GM12878 (cell line): Measurements from ENCODE around the gene IFT27. TPM values are rescaled to one million over a fixed set of nuclear protein-coding genes. Genes with fewer than 3 reads are reported as not detected.

Source experiments
- ATAC-seq: fragments of 200-7000 bp; cut with Tn5 transposase; 3 replicates; pipeline ENCODE4 v1.9.1; 2020; ENCODE audit warnings: mild to moderate bottlenecking, moderate library complexity
- BruUV-seq: library from RNA; stranded (reverse); fragments of 400-500 nt; replicated peaks from 2 replicates; lab custom pipeline; 2021; lab: Mats Ljungman, UMichigan
- CTCF ChIA-PET: fragments of 300-600 bp; sonication (Branson Sonifier 250); formaldehyde crosslinking; extraction: SDS; loops from one replicate; lab custom pipeline; 2021; ENCODE audit warnings: inconsistent platforms; lab: Yijun Ruan, JAX
- POLR2A ChIA-PET: fragments of 350-600 bp; formaldehyde crosslinking; extraction: SDS; loops from one replicate; lab custom pipeline; 2021; ENCODE audit warnings: inconsistent platforms; lab: Charles Lee
- RAD21 ChIA-PET: fragments of 300-600 bp; sonication (Branson Sonifier 250); formaldehyde crosslinking; loops from one replicate; lab custom pipeline; 2023; ENCODE audit warnings: antibody characterized with exemption; ENCODE audit not compliant: unreplicated experiment; lab: Charles Lee
- SMC1A ChIA-PET: fragments of 300-600 bp; sonication (Branson Sonifier 250); formaldehyde crosslinking; loops from one replicate; lab custom pipeline; 2023; ENCODE audit not compliant: unreplicated experiment, uncharacterized antibody; lab: Charles Lee
- DNase-seq: peaks from one replicate; pipeline ENCODE4 v3.0.0-alpha.2; 2011; ENCODE audit warnings: low read depth, low spot score
- FAIRE-seq: peaks from 3 replicates; lab custom pipeline; 2011; peaks lifted over from hg19 to GRCh38; lab: Jason Lieb, UNC
- H2AFZ ChIP-seq: 2 replicates; pipeline ENCODE4 v1.6.0; 2011; ENCODE audit warnings: low read depth, low read length, control low read depth; ENCODE audit not compliant: control insufficient read depth
- H3K27ac ChIP-seq: 2 replicates; pipeline ENCODE4 v1.5.1; 2011; ENCODE audit warnings: control low read depth; ENCODE audit not compliant: control insufficient read depth, insufficient read depth
- H3K27me3 ChIP-seq, 2 experiments: replicated peaks in 1 of 2; 2 replicates each; pipeline versions ENCODE4 v1.6.0 to v1.6.1; 2011; ENCODE audit warnings: low read length in 1 of 2; ENCODE audit not compliant: control insufficient read depth in 2 of 2, insufficient read depth in 2 of 2
- H3K36me3 ChIP-seq, 2 experiments: 2 replicates each; pipeline ENCODE4 v1.5.1; 2011; ENCODE audit warnings: low read length in 1 of 2; ENCODE audit not compliant: control insufficient read depth in 2 of 2, insufficient read depth in 2 of 2
- H3K4me1 ChIP-seq: 2 replicates; pipeline ENCODE4 v1.6.1; 2011; ENCODE audit warnings: mild to moderate bottlenecking, low read length, moderate library complexity, mixed read lengths; ENCODE audit not compliant: control insufficient read depth, insufficient read depth
- H3K4me2 ChIP-seq: 2 replicates; pipeline ENCODE4 v1.6.0; 2011; ENCODE audit warnings: control low read depth; ENCODE audit not compliant: control insufficient read depth, insufficient read depth
- H3K4me3 ChIP-seq: fragments of 200-600 bp; sonication (generic); 2 replicates; pipeline ENCODE4 v1.5.1; 2016
- H3K79me2 ChIP-seq: 2 replicates; pipeline ENCODE4 v1.6.0; 2011; ENCODE audit warnings: low read length; ENCODE audit not compliant: control insufficient read depth, insufficient read depth
- H3K9ac ChIP-seq: 2 replicates; pipeline ENCODE4 v1.8.0; 2011; ENCODE audit warnings: low read length, control low read depth, mixed read lengths; ENCODE audit not compliant: control insufficient read depth, insufficient read depth
- H3K9me3 ChIP-seq: replicated peaks from 3 replicates; pipeline ENCODE4 v1.5.1; 2011; ENCODE audit warnings: mild to moderate bottlenecking, low read length; ENCODE audit not compliant: control insufficient read depth, insufficient read depth
- H4K20me1 ChIP-seq: 2 replicates; pipeline ENCODE4 v1.6.0; 2011; ENCODE audit not compliant: control insufficient read depth, insufficient read depth
- ASH2L ChIP-seq: fragments of 300-600, 200-600 bp; sonication (generic); IDR thresholded peaks from 2 replicates; pipeline ENCODE4 v1.6.1; 2017; ENCODE audit warnings: low read depth, mild to moderate bottlenecking, borderline replicate concordance
- BCL11A ChIP-seq: IDR thresholded peaks from 2 replicates; pipeline ENCODE4 v1.6.1; 2011; ENCODE audit warnings: low read depth, low read length
- BHLHE40 ChIP-seq, 2 experiments: fragments of 450-650 bp in 1 of 2; IDR thresholded peaks; 2 replicates each; pipeline ENCODE4 v1.6.1; 2011 to 2017; ENCODE audit warnings: low read depth in 2 of 2, borderline replicate concordance in 1 of 2, improper control_type of control experiment in 1 of 2, low read length in 1 of 2, mild to moderate bottlenecking in 1 of 2
- DPF2 ChIP-seq: fragments of 450-650 bp; IDR thresholded peaks from 2 replicates; pipeline ENCODE4 v1.6.1; 2017; ENCODE audit warnings: mild to moderate bottlenecking
- HCFC1 ChIP-seq: fragments of 150-350 bp; IDR thresholded peaks from 2 replicates; pipeline ENCODE4 v1.6.1; 2014; ENCODE audit warnings: low read length
- IRF4 ChIP-seq: IDR thresholded peaks from 2 replicates; pipeline ENCODE4 v1.6.1; 2011; ENCODE audit warnings: low read depth, low read length
- LARP7 ChIP-seq: fragments of 450-650 bp; IDR thresholded peaks from 2 replicates; pipeline ENCODE4 v1.6.1; 2017; ENCODE audit warnings: mild to moderate bottlenecking
- NFYB ChIP-seq: IDR thresholded peaks from 2 replicates; pipeline ENCODE4 v1.6.1; 2011; ENCODE audit warnings: low read depth, mild to moderate bottlenecking, low read length, improper control_type of control experiment, moderate library complexity; ENCODE audit not compliant: insufficient read depth
- SMAD1 ChIP-seq: fragments of 450-650 bp; IDR thresholded peaks from 2 replicates; pipeline ENCODE4 v1.6.1; 2018; ENCODE audit warnings: mild to moderate bottlenecking, low read depth; ENCODE audit not compliant: partially characterized antibody
- SMARCA5 ChIP-seq: fragments of 450-650 bp; IDR thresholded peaks from 2 replicates; pipeline ENCODE4 v1.6.1; 2017; ENCODE audit warnings: mild to moderate bottlenecking
- TBL1XR1 ChIP-seq: IDR thresholded peaks from 2 replicates; pipeline ENCODE4 v1.6.1; 2012; ENCODE audit warnings: low read depth, low read length, improper control_type of control experiment
- ZBED1 ChIP-seq: IDR thresholded peaks from 2 replicates; pipeline ENCODE4 v1.6.1; 2016; ENCODE audit warnings: borderline replicate concordance
- ZNF217 ChIP-seq: fragments of 450-650 bp; IDR thresholded peaks from 2 replicates; pipeline ENCODE4 v1.6.1; 2017; ENCODE audit warnings: antibody characterized with exemption, mild to moderate bottlenecking
- ZNF274 ChIP-seq: IDR thresholded peaks from one replicate; pipeline ENCODE4 v1.8.0; 2011; ENCODE audit not compliant: insufficient read length, insufficient read depth
- WGBS: methylation state at CpG from one replicate; pipeline ENCODE4 v1.1.6; 2016; ENCODE audit warnings: low lambda C conversion rate; ENCODE audit not compliant: insufficient replicate concordance, insufficient coverage; ENCODE audit errors: missing lambda C conversion rate; 5-methylcytosine and 5-hydroxymethylcytosine counted together
- in situ Hi-C: fragments of 300-500 bp; cut with MboI; formaldehyde crosslinking; loops from 9 replicates; pipeline ENCODE4 v1.14.3; 2018; ENCODE audit warnings: mixed read lengths
- intact Hi-C: fragments of 100-400 bp; cut with micrococcal nuclease; formaldehyde crosslinking; loops from one replicate; pipeline ENCODE4 v1.14.2; 2022; ENCODE audit not compliant: unreplicated experiment
- polyA plus RNA-seq, 11 experiments: library from polyadenylated mRNA; depleted of rRNA in 4 of 11; unstranded in 6 of 11; stranded (reverse) in 5 of 11; fragments of >200 nt; fragmentation: Nextera tagmentation in 4 of 11; fragmentation: Illumina TruSeq in 1 of 11; extraction: Ambion mirVana in 4 of 11; extraction: Trizol in 1 of 11; gene quantifications; 1 replicate in 1 of 11; 2 replicates in 10 of 11; pipeline versions ENCODE4 v1.2.1 to v1.2.3, GENCODE V29; 2011 to 2016; ENCODE audit warnings: inconsistent platforms in 2 of 11, missing spikeins in 2 of 11, low read depth in 1 of 11
- total RNA-seq, 4 experiments: library from RNA; depleted of rRNA in 3 of 4; stranded (reverse); fragments of >200 nt in 3 of 4; fragmentation: Illumina TruSeq in 1 of 4; extraction: Trizol in 1 of 4; gene quantifications; 2 replicates each; pipeline versions ENCODE4 v1.2.1 to v1.2.3, GENCODE V29; 2013 to 2021
- TF ChIP-seq, protein P1 (sequence below): fragments of 450-650 bp; formaldehyde crosslinking; IDR thresholded peaks from 2 replicates; pipeline ENCODE4 v1.4.0; 2022; ENCODE audit warnings: mild to moderate bottlenecking, moderate library complexity
- TF ChIP-seq, protein P2 (sequence below): IDR thresholded peaks from 2 replicates; pipeline ENCODE4 v1.6.1; 2012; ENCODE audit warnings: low read depth, low read length, improper control_type of control experiment

IFT27 gene
- total and polyA plus RNA-seq, 10 of the 15 experiments (the other 5 are each of a cell fraction or from before 2014, with no cell fraction given), result 2.7 to 32.5 (median 10.2) TPM

DNA sequence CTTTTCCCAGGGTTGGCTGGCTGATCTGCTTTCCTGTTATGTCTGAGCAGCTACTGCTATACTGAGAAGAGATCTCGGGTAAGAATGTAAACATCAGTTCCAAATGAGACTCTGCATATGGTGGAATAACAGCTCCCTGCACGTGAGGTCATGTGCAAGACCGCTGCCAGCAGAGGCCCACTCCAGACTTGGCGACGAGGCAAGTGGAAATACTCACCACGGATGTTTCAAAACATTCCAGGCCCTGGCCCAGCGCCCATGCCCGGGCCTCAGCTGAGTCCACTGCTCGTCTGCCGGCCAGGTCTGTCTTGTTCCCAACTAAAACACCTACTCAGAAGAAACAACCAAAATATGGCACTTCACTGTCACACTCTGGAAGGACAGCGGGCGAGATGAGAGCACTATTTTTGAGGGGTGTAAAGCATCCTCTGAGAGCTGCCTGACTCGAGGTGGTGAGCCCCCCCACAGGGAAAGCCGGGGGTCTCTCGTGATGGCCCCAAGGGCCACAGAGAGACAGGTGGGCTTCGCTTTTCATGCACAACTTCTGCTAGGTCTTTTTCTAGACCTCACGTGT is 13.1 kb downstream of the IFT27 start (continued):
- TF ChIP-seq, protein P1, sequence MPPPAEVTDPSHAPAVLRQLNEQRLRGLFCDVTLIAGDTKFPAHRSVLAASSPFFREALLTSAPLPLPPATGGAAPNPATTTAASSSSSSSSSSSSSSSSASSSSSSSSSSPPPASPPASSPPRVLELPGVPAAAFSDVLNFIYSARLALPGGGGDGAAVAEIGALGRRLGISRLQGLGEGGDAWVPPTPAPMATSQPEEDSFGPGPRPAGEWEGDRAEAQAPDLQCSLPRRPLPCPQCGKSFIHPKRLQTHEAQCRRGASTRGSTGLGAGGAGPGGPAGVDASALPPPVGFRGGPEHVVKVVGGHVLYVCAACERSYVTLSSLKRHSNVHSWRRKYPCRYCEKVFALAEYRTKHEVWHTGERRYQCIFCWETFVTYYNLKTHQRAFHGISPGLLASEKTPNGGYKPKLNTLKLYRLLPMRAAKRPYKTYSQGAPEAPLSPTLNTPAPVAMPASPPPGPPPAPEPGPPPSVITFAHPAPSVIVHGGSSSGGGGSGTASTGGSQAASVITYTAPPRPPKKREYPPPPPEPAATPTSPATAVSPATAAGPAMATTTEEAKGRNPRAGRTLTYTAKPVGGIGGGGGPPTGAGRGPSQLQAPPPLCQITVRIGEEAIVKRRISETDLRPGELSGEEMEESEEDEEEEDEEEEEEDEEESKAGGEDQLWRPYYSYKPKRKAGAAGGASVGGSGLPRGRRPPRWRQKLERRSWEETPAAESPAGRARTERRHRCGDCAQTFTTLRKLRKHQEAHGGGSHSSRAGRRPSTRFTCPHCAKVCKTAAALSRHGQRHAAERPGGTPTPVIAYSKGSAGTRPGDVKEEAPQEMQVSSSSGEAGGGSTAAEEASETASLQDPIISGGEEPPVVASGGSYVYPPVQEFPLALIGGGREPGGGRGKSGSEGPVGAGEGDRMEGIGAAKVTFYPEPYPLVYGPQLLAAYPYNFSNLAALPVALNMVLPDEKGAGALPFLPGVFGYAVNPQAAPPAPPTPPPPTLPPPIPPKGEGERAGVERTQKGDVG (CRISPR knock-in tag), result no peak
- TF ChIP-seq BCL11A, result no peak
- no peak for TF ChIP-seq LARP7
- no peak for TF ChIP-seq SMAD1
- TF ChIP-seq ZBED1, result no peak
- no peak for TF ChIP-seq SMARCA5
- TF ChIP-seq, protein P2, sequence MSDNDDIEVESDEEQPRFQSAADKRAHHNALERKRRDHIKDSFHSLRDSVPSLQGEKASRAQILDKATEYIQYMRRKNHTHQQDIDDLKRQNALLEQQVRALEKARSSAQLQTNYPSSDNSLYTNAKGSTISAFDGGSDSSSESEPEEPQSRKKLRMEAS, result no peak
- TF ChIP-seq, all 136 proteins: peak for 0

DNA sequence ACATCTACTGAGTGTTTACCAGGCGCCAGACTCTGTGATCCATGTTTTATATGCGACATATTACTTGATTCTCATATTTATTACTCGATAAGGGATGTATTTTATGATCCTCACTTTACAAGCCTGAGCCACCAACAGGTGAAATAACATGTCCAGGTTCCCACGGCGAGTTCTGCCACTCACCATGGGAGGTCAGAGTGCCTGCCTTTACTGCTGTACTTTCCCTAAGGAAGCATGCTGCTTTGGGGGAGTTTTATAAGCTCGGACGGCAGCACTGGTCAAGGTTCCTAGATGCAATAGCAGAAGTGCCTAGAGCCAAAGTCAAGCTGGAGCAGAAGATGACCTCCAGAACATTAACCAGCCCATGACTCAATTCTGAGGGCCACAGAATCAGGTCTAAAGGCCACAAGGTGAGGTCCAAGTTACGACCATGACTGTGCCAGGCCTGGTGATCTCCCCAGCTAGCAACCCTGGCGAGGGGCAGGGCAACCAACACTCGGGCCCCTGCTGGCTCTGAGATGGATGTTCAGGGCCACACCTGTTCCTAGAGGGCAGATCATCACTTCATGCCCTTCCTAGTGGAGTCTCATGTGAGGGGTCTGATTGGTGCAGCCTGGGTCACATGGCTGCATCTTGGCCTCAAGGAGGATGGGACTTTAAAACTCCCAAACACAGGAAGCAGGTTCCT is 14.2 kb downstream of the IFT27 start:
- RAD21 ChIA-PET, result no interaction called here
- no peaks in the 10 kb centered on the region for H4K20me1 ChIP-seq
- H3K27me3 ChIP-seq, result no peaks in the 10 kb centered on the region; a peak in 1 of 4 replicates
- 62% methylated on average over 10 of the region's 10 CpGs for WGBS
- ATAC-seq, result no peak
- in situ Hi-C loops (no loop called here), intact Hi-C loops (no loop called here)
- TF ChIP-seq ZNF274 (no peak), NFYB (no peak), IRF4 (no peak), LARP7 (no peak), ZNF217 (no peak), SMAD1 (no peak), TBL1XR1 (no peak), ASH2L (no peak), HCFC1 (no peak), DPF2 (no peak), BHLHE40 (IDR thresholded peaks at IDR 0.05; ENCODE audit: borderline replicate concordance in 1 of 2, low read depth in 2 of 2, low read length in 1 of 2) (no peak), ZBED1 (no peak)
- no peak overlapping the region for H2AFZ ChIP-seq
- no peak overlapping the region for H3K4me2 ChIP-seq
- FAIRE-seq, result no peak
- no peaks in the 10 kb centered on the region for H3K9me3 ChIP-seq
- no peak for DNase-seq
- H3K27ac ChIP-seq, result no peak overlapping the region
- H3K4me3 ChIP-seq, result no peak overlapping the region
- SMC1A ChIA-PET, result interaction anchor here (0.8 to 1.0 kb wide), 2 partner anchors 14 to 71 kb away, joined by 3 read pairs; partner anchors contain the start of gene IFT27
- POLR2A ChIA-PET, result no interaction called here
- H3K79me2 ChIP-seq, result no peaks in the 10 kb centered on the region
- CTCF ChIA-PET, result interaction anchor here (0.9 to 1.7 kb wide), 2 partner anchors 12 to 236 kb away, joined by 3 to 6 read pairs; no protein-coding TSS in a partner anchor
- no TSS peak for BruUV-seq
- no peak overlapping the region for H3K9ac ChIP-seq
- H3K4me1 ChIP-seq, result no peaks in the 10 kb centered on the region
- no peaks in the 10 kb centered on the region for H3K36me3 ChIP-seq
